ENCODE data around the gene EIF6. TPM values are rescaled to one million over a fixed set of nuclear protein-coding genes. Genes with fewer than 3 reads are reported as not detected.

Gene EIF6
- polyA plus RNA-seq, 1 donor from 2014 or later = 143 TPM

DNA sequence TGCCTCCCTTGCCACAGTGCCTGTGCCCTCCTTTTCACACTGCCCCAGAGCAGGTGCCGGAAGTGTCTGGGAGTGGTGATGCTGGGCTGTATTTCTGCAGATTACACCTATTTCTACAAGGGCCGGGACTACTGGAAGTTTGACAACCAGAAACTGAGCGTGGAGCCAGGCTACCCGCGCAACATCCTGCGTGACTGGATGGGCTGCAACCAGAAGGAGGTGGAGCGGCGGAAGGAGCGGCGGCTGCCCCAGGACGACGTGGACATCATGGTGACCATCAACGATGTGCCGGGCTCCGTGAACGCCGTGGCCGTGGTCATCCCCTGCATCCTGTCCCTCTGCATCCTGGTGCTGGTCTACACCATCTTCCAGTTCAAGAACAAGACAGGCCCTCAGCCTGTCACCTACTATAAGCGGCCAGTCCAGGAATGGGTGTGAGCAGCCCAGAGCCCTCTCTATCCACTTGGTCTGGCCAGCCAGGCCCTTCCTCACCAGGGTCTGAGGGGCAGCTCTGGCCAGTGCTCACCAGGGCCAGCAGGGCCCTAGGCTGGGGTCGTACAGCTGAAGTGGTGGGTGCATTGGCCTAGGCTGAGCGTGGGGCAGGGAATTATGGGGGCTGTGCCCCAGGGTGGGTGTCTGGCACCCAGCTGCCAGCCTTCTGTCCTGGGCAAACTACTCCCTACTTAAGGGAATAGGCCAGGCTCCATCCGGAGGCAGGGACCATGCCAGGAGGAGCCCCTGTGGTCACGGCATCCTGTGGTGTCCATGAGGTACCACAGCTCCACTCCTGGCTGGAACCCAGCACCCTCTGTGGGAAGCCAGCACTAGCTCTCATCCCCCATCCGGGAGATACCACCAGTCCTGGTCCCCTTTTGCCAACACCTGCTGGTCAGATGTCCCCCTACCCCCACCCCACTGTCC lies 10.1 kb downstream of the EIF6 start:
- Histone ChIP-seq H4K20me1 (ENCODE audit: insufficient read depth) (no peaks in the 10 kb centered on the region), H3K36me3 (ENCODE audit: insufficient read depth, low read length) (no peaks in the 10 kb centered on the region), H3K27ac (ENCODE audit: low read length) (no peak overlapping the region), H3F3A (ENCODE audit: insufficient read depth, low read length, poor library complexity, severe bottlenecking) (no peaks in the 10 kb centered on the region), H3K9me3 (ENCODE audit: low read length) (no peaks in the 10 kb centered on the region), H3K9ac (ENCODE audit: low read length) (no peak overlapping the region), H3K4me2 (ENCODE audit: low read length) (no peak overlapping the region), H2AFZ (ENCODE audit: low read depth, low read length) (no peak overlapping the region), H3K9me2 (ENCODE audit: insufficient read depth, low read length) (no peaks in the 10 kb centered on the region), H3K4me3 (ENCODE audit: low read length) (no peak overlapping the region), H3K79me2 (replicated peaks; ENCODE audit: insufficient read depth, low read length) (peaks cover 5% of the 10 kb centered on the region), H3K27me3 (ENCODE audit: insufficient read depth, low read depth, low read length) (no peaks in the 10 kb centered on the region)
- TF ChIP-seq MXI1 (conservative IDR thresholded peaks at IDR 0.05; ENCODE audit: poor library complexity, severe bottlenecking) = no peak
- TF ChIP-seq REST (IDR thresholded peaks at IDR 0.05; ENCODE audit: borderline replicate concordance) = no peak
- TF ChIP-seq, protein P1, sequence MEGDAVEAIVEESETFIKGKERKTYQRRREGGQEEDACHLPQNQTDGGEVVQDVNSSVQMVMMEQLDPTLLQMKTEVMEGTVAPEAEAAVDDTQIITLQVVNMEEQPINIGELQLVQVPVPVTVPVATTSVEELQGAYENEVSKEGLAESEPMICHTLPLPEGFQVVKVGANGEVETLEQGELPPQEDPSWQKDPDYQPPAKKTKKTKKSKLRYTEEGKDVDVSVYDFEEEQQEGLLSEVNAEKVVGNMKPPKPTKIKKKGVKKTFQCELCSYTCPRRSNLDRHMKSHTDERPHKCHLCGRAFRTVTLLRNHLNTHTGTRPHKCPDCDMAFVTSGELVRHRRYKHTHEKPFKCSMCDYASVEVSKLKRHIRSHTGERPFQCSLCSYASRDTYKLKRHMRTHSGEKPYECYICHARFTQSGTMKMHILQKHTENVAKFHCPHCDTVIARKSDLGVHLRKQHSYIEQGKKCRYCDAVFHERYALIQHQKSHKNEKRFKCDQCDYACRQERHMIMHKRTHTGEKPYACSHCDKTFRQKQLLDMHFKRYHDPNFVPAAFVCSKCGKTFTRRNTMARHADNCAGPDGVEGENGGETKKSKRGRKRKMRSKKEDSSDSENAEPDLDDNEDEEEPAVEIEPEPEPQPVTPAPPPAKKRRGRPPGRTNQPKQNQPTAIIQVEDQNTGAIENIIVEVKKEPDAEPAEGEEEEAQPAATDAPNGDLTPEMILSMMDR (IDR thresholded peaks at IDR 0.05; ENCODE audit: poor library complexity, severe bottlenecking) = no peak
- no peak for TF ChIP-seq SMC3 (conservative IDR thresholded peaks at IDR 0.05; ENCODE audit: poor library complexity)
- TF ChIP-seq POLR2AphosphoS5 (IDR thresholded peaks at IDR 0.05) = no peak
- TF ChIP-seq EZH2 (IDR thresholded peaks at IDR 0.05; ENCODE audit: borderline replicate concordance, insufficient read depth, low read length, poor library complexity, severe bottlenecking) = no peak
- no peak for TF ChIP-seq EP300 (conservative IDR thresholded peaks at IDR 0.05; ENCODE audit: poor library complexity, severe bottlenecking)
- TF ChIP-seq RAD21 (conservative IDR thresholded peaks at IDR 0.05) = no peak
- no peak for TF ChIP-seq TAF1 (IDR thresholded peaks at IDR 0.05; ENCODE audit: low read depth)

GRCh38 chr20:35273449-35274171 lies 11.0 kb downstream of the EIF6 start:
- Histone ChIP-seq H3K36me3 (ENCODE audit: insufficient read depth, low read length) (no peaks in the 10 kb centered on the region), H3F3A (ENCODE audit: insufficient read depth, low read length, poor library complexity, severe bottlenecking) (no peaks in the 10 kb centered on the region), H3K27ac (ENCODE audit: low read length) (no peak overlapping the region), H3K4me3 (ENCODE audit: low read length) (no peak overlapping the region), H3K79me2 (replicated peaks; ENCODE audit: insufficient read depth, low read length) (peaks cover 5% of the 10 kb centered on the region), H3K4me2 (ENCODE audit: low read length) (no peak overlapping the region), H2AFZ (ENCODE audit: low read depth, low read length) (no peak overlapping the region), H3K9me2 (ENCODE audit: insufficient read depth, low read length) (no peaks in the 10 kb centered on the region), H3K27me3 (ENCODE audit: insufficient read depth, low read depth, low read length) (no peaks in the 10 kb centered on the region), H3K9me3 (ENCODE audit: low read length) (no peaks in the 10 kb centered on the region), H3K9ac (ENCODE audit: low read length) (no peak overlapping the region), H4K20me1 (ENCODE audit: insufficient read depth) (no peaks in the 10 kb centered on the region)
- TF ChIP-seq SMC3 (conservative IDR thresholded peaks at IDR 0.05; ENCODE audit: poor library complexity) (no peak), EP300 (conservative IDR thresholded peaks at IDR 0.05; ENCODE audit: poor library complexity, severe bottlenecking) (no peak), MXI1 (conservative IDR thresholded peaks at IDR 0.05; ENCODE audit: poor library complexity, severe bottlenecking) (no peak), EZH2 (IDR thresholded peaks at IDR 0.05; ENCODE audit: borderline replicate concordance, insufficient read depth, low read length, poor library complexity, severe bottlenecking) (no peak), POLR2AphosphoS5 (IDR thresholded peaks at IDR 0.05) (no peak), TAF1 (IDR thresholded peaks at IDR 0.05; ENCODE audit: low read depth) (no peak), RAD21 (conservative IDR thresholded peaks at IDR 0.05) (no peak), REST (IDR thresholded peaks at IDR 0.05; ENCODE audit: borderline replicate concordance) (no peak)
- TF ChIP-seq, protein P1 (IDR thresholded peaks at IDR 0.05; ENCODE audit: poor library complexity, severe bottlenecking) = no peak

All from neural cell (in vitro differentiated cells).